HCT116 (cell line): ENCODE measurements around the gene CYREN. TPM values are rescaled to one million over a fixed set of nuclear protein-coding genes. Genes with fewer than 3 reads are reported as not detected.

Experiments
- ATAC-seq: fragments of 200-7000 bp; cut with Tn5 transposase; 2 replicates; pipeline ENCODE4 v1.9.1; 2020; ENCODE audit warnings: mild to moderate bottlenecking, moderate library complexity
- BruUV-seq: library from RNA; stranded (reverse); fragments of 400-500 nt; replicated peaks from 2 replicates; lab custom pipeline; 2021; lab: Mats Ljungman, UMichigan
- CTCF ChIA-PET: fragments of 300-600 bp; sonication (Branson Sonifier 250); formaldehyde crosslinking; loops from one replicate; lab custom pipeline; 2021; ENCODE audit warnings: antibody characterized with exemption; lab: Charles Lee
- POLR2A ChIA-PET: fragments of 300-600, 350-600 bp; sonication (Branson Sonifier 250); formaldehyde crosslinking; loops from one replicate; lab custom pipeline; 2021; ENCODE audit warnings: antibody characterized with exemption; lab: Charles Lee
- RAD21 ChIA-PET, 2 experiments: fragments of 300-600 bp; sonication (Branson Sonifier 250); formaldehyde crosslinking; loops; one replicate each; lab custom pipeline; 2023; ENCODE audit warnings: low total read pairs in 2 of 2; ENCODE audit not compliant: uncharacterized antibody in 2 of 2, unreplicated experiment in 2 of 2, low non-redundant PET in 1 of 2; lab: Charles Lee
- DNase-seq: peaks from one replicate; pipeline ENCODE4 v3.0.0-alpha.2; 2010; ENCODE audit warnings: low read depth, low spot score
- H2AFZ ChIP-seq: fragments of 200-600 bp; shearing (Covaris generic), sonication (generic); 2 replicates; pipeline ENCODE4 v1.6.1; 2017; ENCODE audit warnings: low read depth, mixed run types, mixed read lengths, antibody characterized with exemption, low read length; ENCODE audit not compliant: poor library complexity, severe bottlenecking
- H3K27ac ChIP-seq: 2 replicates; pipeline ENCODE4 v1.5.1; 2012; ENCODE audit warnings: low read depth, low read length
- H3K27me3 ChIP-seq: fragments of 200-600 bp; sonication (generic); 2 replicates; pipeline ENCODE4 v1.6.1; 2016; ENCODE audit warnings: mixed run types, low read length, mixed read lengths; ENCODE audit not compliant: insufficient read depth
- H3K36me3 ChIP-seq, 2 experiments: fragments of 200-500 bp in 1 of 2; fragments of 200-600 bp in 1 of 2; sonication (Bioruptor generic) in 1 of 2; sonication (generic) in 1 of 2; 2 replicates each; pipeline versions ENCODE4 v1.5.1 to v1.6.1; 2014 to 2016; ENCODE audit warnings: low read length in 2 of 2, inconsistent platforms in 1 of 2, mixed read lengths in 1 of 2, mixed run types in 1 of 2; ENCODE audit not compliant: insufficient read depth in 2 of 2, control insufficient read depth in 1 of 2
- H3K4me1 ChIP-seq, 2 experiments: fragments of 200-600 bp in 1 of 2; sonication (generic) in 1 of 2; 2 replicates each; pipeline versions ENCODE4 v1.5.1 to v1.6.1; 2012 to 2017; ENCODE audit warnings: low read length in 2 of 2, inconsistent platforms in 1 of 2, mild to moderate bottlenecking in 1 of 2, mixed read lengths in 1 of 2, mixed run types in 1 of 2, moderate library complexity in 1 of 2; ENCODE audit not compliant: insufficient read depth in 2 of 2, control insufficient read depth in 1 of 2
- H3K4me2 ChIP-seq: fragments of 200-600 bp; sonication (generic); 2 replicates; pipeline ENCODE4 v1.6.1; 2017; ENCODE audit warnings: mixed run types, low read length, mixed read lengths
- H3K4me3 ChIP-seq, 2 experiments: fragments of 200-600 bp in 1 of 2; sonication (generic) in 1 of 2; replicated peaks in 1 of 2; 2 replicates each; pipeline ENCODE4 v1.5.1; 2011 to 2016; ENCODE audit warnings: low read length in 2 of 2, control low read depth in 1 of 2, low read depth in 1 of 2, mild to moderate bottlenecking in 1 of 2, mixed read lengths in 1 of 2, mixed run types in 1 of 2
- H3K79me2 ChIP-seq: fragments of 200-600 bp; sonication (generic); 2 replicates; pipeline ENCODE4 v1.6.1; 2017; ENCODE audit warnings: mild to moderate bottlenecking, mixed run types, low read length, moderate library complexity, mixed read lengths; ENCODE audit not compliant: insufficient read depth
- H3K9ac ChIP-seq: fragments of 200-600 bp; sonication (generic); 2 replicates; pipeline ENCODE4 v1.6.1; 2016; ENCODE audit warnings: low read length, mixed read lengths
- H3K9me2 ChIP-seq: fragments of 200-600 bp; sonication (generic), shearing (Covaris generic); 2 replicates; pipeline ENCODE4 v1.6.1; 2017; ENCODE audit warnings: mixed run types, mild to moderate bottlenecking, moderate library complexity; ENCODE audit not compliant: insufficient read depth
- H3K9me3 ChIP-seq, 2 experiments: fragments of 200-500 bp in 1 of 2; fragments of 200-600 bp in 1 of 2; sonication (Bioruptor generic) in 1 of 2; sonication (generic) in 1 of 2; 2 replicates each; pipeline ENCODE4 v1.6.1; 2014 to 2017; ENCODE audit warnings: low read length in 2 of 2, mixed read lengths in 2 of 2, inconsistent platforms in 1 of 2, low read depth in 1 of 2, mild to moderate bottlenecking in 1 of 2, mixed run types in 1 of 2, moderate library complexity in 1 of 2; ENCODE audit not compliant: control insufficient read depth in 1 of 2, insufficient read depth in 1 of 2
- H4K20me1 ChIP-seq: fragments of 200-600 bp; sonication (generic), shearing (Covaris generic); 2 replicates; pipeline ENCODE4 v1.6.1; 2017; ENCODE audit warnings: mixed run types, mild to moderate bottlenecking, moderate library complexity; ENCODE audit not compliant: insufficient read depth
- CEBPB ChIP-seq: IDR thresholded peaks from 2 replicates; pipeline ENCODE4 v1.6.1; 2012; ENCODE audit warnings: low read depth
- EGR1 ChIP-seq: IDR thresholded peaks from 2 replicates; pipeline ENCODE4 v1.6.1; 2012; ENCODE audit warnings: low read depth
- ELF1 ChIP-seq: IDR thresholded peaks from 2 replicates; pipeline ENCODE4 v1.6.1; 2012; ENCODE audit warnings: low read depth, borderline replicate concordance
- EZH2 ChIP-seq: fragments of 200-600 bp; sonication (generic); IDR thresholded peaks from 2 replicates; pipeline ENCODE4 v1.6.1; 2017; ENCODE audit warnings: antibody characterized with exemption, mixed run types
- EZH2phosphoT487 ChIP-seq: fragments of 200-600 bp; IDR thresholded peaks from 2 replicates; pipeline ENCODE4 v1.6.1; 2018; ENCODE audit warnings: antibody characterized with exemption, borderline replicate concordance
- FOSL1 ChIP-seq: IDR thresholded peaks from 2 replicates; pipeline ENCODE4 v1.6.1; 2012; ENCODE audit warnings: low read depth
- JUND ChIP-seq: IDR thresholded peaks from 2 replicates; pipeline ENCODE4 v1.6.1; 2012
- POLR2A ChIP-seq: IDR thresholded peaks from 2 replicates; pipeline ENCODE4 v1.7.0; 2011; ENCODE audit warnings: borderline replicate concordance; ENCODE audit not compliant: insufficient read depth, insufficient read length; ENCODE audit errors: extremely low read depth
- POLR2AphosphoS5 ChIP-seq: IDR thresholded peaks from 2 replicates; pipeline ENCODE4 v1.6.1; 2011; ENCODE audit warnings: mild to moderate bottlenecking, low read depth, low read length, moderate library complexity
- RAD21 ChIP-seq: IDR thresholded peaks from 2 replicates; pipeline ENCODE4 v1.6.1; 2012; ENCODE audit warnings: low read depth, mild to moderate bottlenecking
- SIN3A ChIP-seq: IDR thresholded peaks from 2 replicates; pipeline ENCODE4 v1.6.1; 2012; ENCODE audit warnings: low read depth
- SP1 ChIP-seq: IDR thresholded peaks from 2 replicates; pipeline ENCODE4 v1.6.1; 2012; ENCODE audit warnings: low read depth
- SRF ChIP-seq: IDR thresholded peaks from 2 replicates; pipeline ENCODE4 v1.6.1; 2012; ENCODE audit warnings: low read depth
- TCF7L2 ChIP-seq: IDR thresholded peaks from 2 replicates; pipeline ENCODE4 v1.7.0; 2011; ENCODE audit warnings: borderline replicate concordance, inconsistent platforms; ENCODE audit not compliant: insufficient read depth, insufficient read length; ENCODE audit errors: extremely low read depth
- YY1 ChIP-seq: IDR thresholded peaks from 2 replicates; pipeline ENCODE4 v1.6.1; 2011; ENCODE audit warnings: low read length, low read depth, moderate library complexity, mild to moderate bottlenecking; ENCODE audit not compliant: insufficient replicate concordance; ENCODE audit errors: extremely low read depth
- ZFX ChIP-seq: fragments of 450-650 bp; IDR thresholded peaks from 2 replicates; pipeline ENCODE4 v1.6.1; 2017
- ZNF274 ChIP-seq: fragments of 200-500 bp; sonication (Bioruptor generic); IDR thresholded peaks from 2 replicates; pipeline ENCODE4 v1.6.1; 2014; ENCODE audit warnings: mild to moderate bottlenecking, low read depth, low read length, inconsistent platforms
- intact Hi-C: fragments of 100-400 bp; cut with micrococcal nuclease; formaldehyde crosslinking; loops from 2 replicates; pipeline ENCODE4 v1.10.0; 2022
- total RNA-seq: library from RNA; stranded (reverse); gene quantifications from one replicate; pipeline ENCODE4 v1.2.1, GENCODE V29; 2021; ENCODE audit not compliant: unreplicated experiment
- TF ChIP-seq, protein P1 (sequence below): IDR thresholded peaks from 2 replicates; pipeline ENCODE4 v1.6.1; 2012; ENCODE audit warnings: low read depth
- TF ChIP-seq, protein P2 (sequence below), 3 experiments: fragments of 200-600 bp in 1 of 3; sonication (generic) in 1 of 3; IDR thresholded peaks in 2 of 3; conservative IDR thresholded peaks in 1 of 3; 2 replicates each; pipeline ENCODE4 v1.5.1; 2012 to 2017; ENCODE audit warnings: low read depth in 2 of 3, low read length in 2 of 3, antibody characterized with exemption in 1 of 3, borderline replicate concordance in 1 of 3, control low read depth in 1 of 3, mild to moderate bottlenecking in 1 of 3, mixed read lengths in 1 of 3, mixed run types in 1 of 3, moderate library complexity in 1 of 3; ENCODE audit not compliant: insufficient read depth in 1 of 3
- TF ChIP-seq, protein P3 (sequence below): IDR thresholded peaks from 2 replicates; pipeline ENCODE4 v1.6.1; 2011; ENCODE audit warnings: mild to moderate bottlenecking, low read length, moderate library complexity; ENCODE audit not compliant: insufficient replicate concordance; ENCODE audit errors: extremely low read depth

Gene CYREN
- total RNA-seq, 1 experiment from 2014 or later, result 54.5 TPM

DNA sequence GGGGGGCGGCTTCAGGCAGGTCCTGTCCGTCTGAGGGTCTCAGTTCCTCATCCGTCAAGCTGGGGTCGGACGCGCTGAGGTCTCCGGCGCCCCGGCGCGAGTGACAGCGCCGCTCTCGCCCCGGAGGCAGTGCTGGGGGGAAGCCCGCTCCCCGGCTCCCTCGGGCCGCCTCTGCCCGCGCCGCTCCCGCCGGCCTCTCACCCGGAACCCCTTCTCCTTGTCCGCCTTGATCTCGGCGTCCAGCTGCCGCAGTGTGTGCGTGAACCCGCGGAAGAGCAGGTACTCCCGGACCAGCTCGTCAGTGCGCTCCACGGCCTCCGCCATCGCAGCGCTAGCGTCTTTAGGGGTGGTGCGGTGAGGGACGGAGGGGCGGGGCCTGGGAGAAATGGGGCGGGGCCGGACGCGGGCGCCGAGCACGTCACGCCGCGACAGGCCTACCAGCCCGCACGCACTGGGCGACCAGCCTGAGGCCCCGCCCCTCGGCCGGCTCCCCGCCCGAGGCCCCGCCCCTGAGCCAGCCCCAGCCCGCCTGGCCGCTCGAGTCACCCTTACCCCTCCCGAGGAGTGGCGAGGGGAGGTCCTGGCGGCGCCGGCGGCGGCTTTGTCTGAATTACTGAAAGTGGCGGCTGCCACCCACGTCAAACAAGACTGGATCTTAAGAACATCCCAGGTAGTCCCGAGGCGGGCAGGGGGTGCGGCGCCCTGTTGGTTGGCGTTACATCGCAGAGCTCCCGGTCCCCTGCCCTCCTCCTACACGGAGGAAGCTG lies 40.9 kb upstream of the CYREN start, which contains the start of gene WDR91:
TSS of gene WDR91 (minus strand) at position 348 of the 767 bp plus-strand sequence. CDS start at position 324, 24 bp downstream.
- ATAC-seq (peak; percentile 95), DNase-seq (peak; percentile 69)
- Histone ChIP-seq H3K4me1 (peaks cover 5 to 7% of the 10 kb centered on the region in 2 experiments; a peak in 3 of 4 replicates), H3K9ac (peak within 1 kb of the TSS; percentile 73), H3K36me3 (no peaks in the 10 kb centered on the region), H4K20me1 (no peaks in the 10 kb centered on the region), H3K79me2 (no peaks in the 10 kb centered on the region), H3K9me2 (no peaks in the 10 kb centered on the region), H3K4me3 (peak within 1 kb of the TSS; percentile 63 to 81), H3K9me3 (no peaks in the 10 kb centered on the region), H2AFZ (peak within 1 kb of the TSS; percentile 9), H3K4me2 (peak within 1 kb of the TSS; percentile 91), H3K27me3 (no peaks in the 10 kb centered on the region), H3K27ac (peak within 1 kb of the TSS; percentile 24; the same call in 1 of the 2 replicates)
- intact Hi-C loops, result no loop called here
- ChIA-PET CTCF (interaction anchor here (1.2 kb wide), 1 partner anchor 225 kb away, joined by 3 read pairs; the partner anchor contains the start of gene AGBL3), POLR2A (no interaction called here), RAD21 (no interaction called here)
- BruUV-seq, result no TSS peak
- TF ChIP-seq EZH2, result no peak
- TF ChIP-seq, protein P1, sequence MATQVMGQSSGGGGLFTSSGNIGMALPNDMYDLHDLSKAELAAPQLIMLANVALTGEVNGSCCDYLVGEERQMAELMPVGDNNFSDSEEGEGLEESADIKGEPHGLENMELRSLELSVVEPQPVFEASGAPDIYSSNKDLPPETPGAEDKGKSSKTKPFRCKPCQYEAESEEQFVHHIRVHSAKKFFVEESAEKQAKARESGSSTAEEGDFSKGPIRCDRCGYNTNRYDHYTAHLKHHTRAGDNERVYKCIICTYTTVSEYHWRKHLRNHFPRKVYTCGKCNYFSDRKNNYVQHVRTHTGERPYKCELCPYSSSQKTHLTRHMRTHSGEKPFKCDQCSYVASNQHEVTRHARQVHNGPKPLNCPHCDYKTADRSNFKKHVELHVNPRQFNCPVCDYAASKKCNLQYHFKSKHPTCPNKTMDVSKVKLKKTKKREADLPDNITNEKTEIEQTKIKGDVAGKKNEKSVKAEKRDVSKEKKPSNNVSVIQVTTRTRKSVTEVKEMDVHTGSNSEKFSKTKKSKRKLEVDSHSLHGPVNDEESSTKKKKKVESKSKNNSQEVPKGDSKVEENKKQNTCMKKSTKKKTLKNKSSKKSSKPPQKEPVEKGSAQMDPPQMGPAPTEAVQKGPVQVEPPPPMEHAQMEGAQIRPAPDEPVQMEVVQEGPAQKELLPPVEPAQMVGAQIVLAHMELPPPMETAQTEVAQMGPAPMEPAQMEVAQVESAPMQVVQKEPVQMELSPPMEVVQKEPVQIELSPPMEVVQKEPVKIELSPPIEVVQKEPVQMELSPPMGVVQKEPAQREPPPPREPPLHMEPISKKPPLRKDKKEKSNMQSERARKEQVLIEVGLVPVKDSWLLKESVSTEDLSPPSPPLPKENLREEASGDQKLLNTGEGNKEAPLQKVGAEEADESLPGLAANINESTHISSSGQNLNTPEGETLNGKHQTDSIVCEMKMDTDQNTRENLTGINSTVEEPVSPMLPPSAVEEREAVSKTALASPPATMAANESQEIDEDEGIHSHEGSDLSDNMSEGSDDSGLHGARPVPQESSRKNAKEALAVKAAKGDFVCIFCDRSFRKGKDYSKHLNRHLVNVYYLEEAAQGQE, result no peak
- TF ChIP-seq TCF7L2, result peak; percentile 63
- no peak for TF ChIP-seq SRF
- no peak for TF ChIP-seq RAD21
- TF ChIP-seq ELF1, result no peak
- TF ChIP-seq, protein P2, sequence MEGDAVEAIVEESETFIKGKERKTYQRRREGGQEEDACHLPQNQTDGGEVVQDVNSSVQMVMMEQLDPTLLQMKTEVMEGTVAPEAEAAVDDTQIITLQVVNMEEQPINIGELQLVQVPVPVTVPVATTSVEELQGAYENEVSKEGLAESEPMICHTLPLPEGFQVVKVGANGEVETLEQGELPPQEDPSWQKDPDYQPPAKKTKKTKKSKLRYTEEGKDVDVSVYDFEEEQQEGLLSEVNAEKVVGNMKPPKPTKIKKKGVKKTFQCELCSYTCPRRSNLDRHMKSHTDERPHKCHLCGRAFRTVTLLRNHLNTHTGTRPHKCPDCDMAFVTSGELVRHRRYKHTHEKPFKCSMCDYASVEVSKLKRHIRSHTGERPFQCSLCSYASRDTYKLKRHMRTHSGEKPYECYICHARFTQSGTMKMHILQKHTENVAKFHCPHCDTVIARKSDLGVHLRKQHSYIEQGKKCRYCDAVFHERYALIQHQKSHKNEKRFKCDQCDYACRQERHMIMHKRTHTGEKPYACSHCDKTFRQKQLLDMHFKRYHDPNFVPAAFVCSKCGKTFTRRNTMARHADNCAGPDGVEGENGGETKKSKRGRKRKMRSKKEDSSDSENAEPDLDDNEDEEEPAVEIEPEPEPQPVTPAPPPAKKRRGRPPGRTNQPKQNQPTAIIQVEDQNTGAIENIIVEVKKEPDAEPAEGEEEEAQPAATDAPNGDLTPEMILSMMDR (IDR thresholded peaks at IDR 0.05 in 2 of 3, conservative IDR thresholded peaks at IDR 0.05 in 1 of 3; ENCODE audit: borderline replicate concordance in 1 of 3, insufficient read depth in 1 of 3, low read depth in 2 of 3, low read length in 2 of 3), result 0 out of 6 replicates have a peak, but pooled peaks of 1 of the 3 experiments have one; percentile 4
- TF ChIP-seq POLR2A, result no peak
- TF ChIP-seq EZH2phosphoT487, result no peak
- peak; percentile 90 for TF ChIP-seq POLR2AphosphoS5
- TF ChIP-seq FOSL1, result no peak
- TF ChIP-seq CEBPB, result no peak
- TF ChIP-seq EGR1, result peak; percentile 56; the same call in 1 of the 2 replicates
- TF ChIP-seq SP1, result no peak
- TF ChIP-seq JUND, result no peak
- peak; percentile 47; the same call in 1 of the 2 replicates for TF ChIP-seq SIN3A
- TF ChIP-seq YY1, result peak; percentile 92
- no peak for TF ChIP-seq ZFX
- TF ChIP-seq, protein P3, sequence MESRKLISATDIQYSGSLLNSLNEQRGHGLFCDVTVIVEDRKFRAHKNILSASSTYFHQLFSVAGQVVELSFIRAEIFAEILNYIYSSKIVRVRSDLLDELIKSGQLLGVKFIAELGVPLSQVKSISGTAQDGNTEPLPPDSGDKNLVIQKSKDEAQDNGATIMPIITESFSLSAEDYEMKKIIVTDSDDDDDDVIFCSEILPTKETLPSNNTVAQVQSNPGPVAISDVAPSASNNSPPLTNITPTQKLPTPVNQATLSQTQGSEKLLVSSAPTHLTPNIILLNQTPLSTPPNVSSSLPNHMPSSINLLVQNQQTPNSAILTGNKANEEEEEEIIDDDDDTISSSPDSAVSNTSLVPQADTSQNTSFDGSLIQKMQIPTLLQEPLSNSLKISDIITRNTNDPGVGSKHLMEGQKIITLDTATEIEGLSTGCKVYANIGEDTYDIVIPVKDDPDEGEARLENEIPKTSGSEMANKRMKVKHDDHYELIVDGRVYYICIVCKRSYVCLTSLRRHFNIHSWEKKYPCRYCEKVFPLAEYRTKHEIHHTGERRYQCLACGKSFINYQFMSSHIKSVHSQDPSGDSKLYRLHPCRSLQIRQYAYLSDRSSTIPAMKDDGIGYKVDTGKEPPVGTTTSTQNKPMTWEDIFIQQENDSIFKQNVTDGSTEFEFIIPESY, result no peak
- no peak for TF ChIP-seq ZNF274
